ENCODE data around the gene MYH6. TPM values are rescaled to one million over a fixed set of nuclear protein-coding genes. Genes with fewer than 3 reads are reported as not detected.

Gene MYH6
- total RNA-seq, 1 experiment from 2014 or later: not detected

DNA sequence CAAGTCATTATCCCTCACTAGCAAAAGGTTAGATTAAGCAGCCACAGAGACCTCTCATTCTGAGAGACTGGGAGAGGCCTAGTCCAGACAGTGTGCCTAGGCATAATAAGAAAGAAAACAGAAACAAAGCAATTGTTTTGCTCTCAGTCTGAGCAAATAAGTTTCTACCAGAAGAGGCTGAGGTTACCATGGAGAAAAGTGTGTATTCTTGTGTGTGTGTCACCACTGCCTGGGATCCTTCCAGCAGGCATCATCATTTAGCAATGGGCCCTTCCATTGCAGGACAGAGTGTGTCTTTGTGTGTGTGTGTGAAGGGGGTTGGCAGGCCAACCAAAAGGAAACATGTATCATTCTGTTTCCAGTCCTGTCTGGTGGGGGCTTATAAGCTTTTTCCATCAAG lies 46.8 kb downstream of the MYH6 start:
- Histone ChIP-seq H3K4me1 (ENCODE audit: control insufficient read depth, insufficient read depth, low read length) (no peaks in the 10 kb centered on the region), H3K36me3 (ENCODE audit: control insufficient read depth, insufficient read depth, low read length) (no peaks in the 10 kb centered on the region), H3K9me3 (ENCODE audit: control insufficient read depth, insufficient read depth, low read depth, low read length) (no peaks in the 10 kb centered on the region), H3K4me3 (ENCODE audit: low read depth in 2 of 2, low read length in 2 of 2) (no peak overlapping the region), H3K27ac (ENCODE audit: low read length) (no peak overlapping the region), H3K27me3 (ENCODE audit: control insufficient read depth, insufficient read depth, low read length) (no peaks in the 10 kb centered on the region; the same call in 1 of the 2 replicates)
- POLR2A ChIA-PET: no interaction called here
- DNase-seq (ENCODE audit: low read depth, low spot score): no peak
- TF ChIP-seq REST (IDR thresholded peaks at IDR 0.05; ENCODE audit: insufficient read depth in 1 of 2, low read depth in 2 of 2, low read length in 1 of 2) (no peak), POLR2AphosphoS5 (IDR thresholded peaks at IDR 0.05; ENCODE audit: low read depth, low read length) (no peak), TCF7L2 (IDR thresholded peaks at IDR 0.05; ENCODE audit: low read depth, low read length) (no peak), CTCF (IDR thresholded peaks at IDR 0.05) (no peak), SIN3A (IDR thresholded peaks at IDR 0.05; ENCODE audit: borderline replicate concordance, insufficient read depth, low read depth, low read length) (no peak)
- ATAC-seq: no peak
- in situ Hi-C loops (cut with HindIII; ENCODE audit: low pct_unique_long_range_greater_than_20kb, low sequenced_read_pairs) (no loop called here), intact Hi-C loops (cut with micrococcal nuclease; ENCODE audit: unreplicated experiment) (no loop called here)
- BruUV-seq (replicated peaks): no TSS peak
- CTCF ChIA-PET: interaction anchor here (1.0 to 1.5 kb wide), 2 partner anchors 18 to 55 kb away, joined by 3 to 7 read pairs; partner anchors contain the start of gene BCL2L2

DNA sequence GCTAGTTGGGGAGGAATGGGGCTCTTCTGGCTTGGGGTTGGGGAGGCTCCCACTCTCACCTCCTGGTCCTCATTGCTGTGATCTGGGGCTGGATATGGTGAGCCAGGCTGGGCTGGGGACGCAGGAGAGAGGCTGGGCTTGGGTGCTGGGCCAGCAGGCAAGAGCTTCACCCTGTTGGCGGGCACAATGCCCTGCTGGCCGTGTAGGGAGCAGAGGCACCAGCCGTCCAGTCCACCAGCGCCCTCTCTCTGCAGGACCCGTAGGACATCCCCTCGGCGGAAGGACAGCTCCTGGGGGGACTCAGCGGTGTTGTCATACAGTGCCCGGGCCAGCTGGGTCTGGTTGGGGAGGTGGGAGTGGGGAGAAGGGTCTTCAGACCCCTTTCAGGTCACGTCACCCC lies 47.6 kb downstream of the MYH6 start:
- DNase-seq (ENCODE audit: low read depth, low spot score) (no peak), ATAC-seq (peak; percentile 55; the same call in 1 of the 2 replicates)
- ChIA-PET POLR2A (no interaction called here), CTCF (interaction anchor here (0.5 to 1.5 kb wide), 4 partner anchors 19 to 54 kb away, joined by 3 to 7 read pairs (median 4); partner anchors contain the start of gene BCL2L2)
- no peaks in the 10 kb centered on the region for H3K9me3 ChIP-seq (ENCODE audit: control insufficient read depth, insufficient read depth, low read depth, low read length)
- intact Hi-C loops (cut with micrococcal nuclease; ENCODE audit: unreplicated experiment) (no loop called here), in situ Hi-C loops (cut with HindIII; ENCODE audit: low pct_unique_long_range_greater_than_20kb, low sequenced_read_pairs) (no loop called here)
- no peak overlapping the region for H3K4me3 ChIP-seq (ENCODE audit: low read depth in 2 of 2, low read length in 2 of 2)
- TF ChIP-seq REST (IDR thresholded peaks at IDR 0.05; ENCODE audit: insufficient read depth in 1 of 2, low read depth in 2 of 2, low read length in 1 of 2) (no peak), CTCF (IDR thresholded peaks at IDR 0.05) (peak; percentile 30; the same call in 1 of the 2 replicates)
- no peak overlapping the region for H3K27ac ChIP-seq (ENCODE audit: low read length)
- BruUV-seq (replicated peaks): no TSS peak
- no peaks in the 10 kb centered on the region for H3K4me1 ChIP-seq (ENCODE audit: control insufficient read depth, insufficient read depth, low read length)
- H3K36me3 ChIP-seq (ENCODE audit: control insufficient read depth, insufficient read depth, low read length): no peaks in the 10 kb centered on the region
- H3K27me3 ChIP-seq (ENCODE audit: control insufficient read depth, insufficient read depth, low read length): peaks cover 3% of the 10 kb centered on the region; the same call in 1 of the 2 replicates
